Measurements from ENCODE around the gene ATRX. TPM values are rescaled to one million over a fixed set of nuclear protein-coding genes. Genes with fewer than 3 reads are reported as not detected.
"Not testable (repeated sequence)": the region's sequence is repeated elsewhere in the genome, so short reads cannot be mapped to it uniquely, and the experiment has no call there.

ATRX gene
- total RNA-seq, 1 donor from 2014 or later = 170 TPM

- no peaks in the 10 kb centered on the region for H3K4me1 Mint-ChIP-seq
- no peaks in the 10 kb centered on the region for H3K27me3 Mint-ChIP-seq (ENCODE audit: low read depth)
- no peak for DNase-seq (ENCODE audit: low spot score in 2 of 2, unreplicated experiment in 2 of 2)
- peaks cover 24% of the 10 kb centered on the region for H3K36me3 Mint-ChIP-seq
- H3K9me3 Mint-ChIP-seq = peaks cover 43% of the 10 kb centered on the region
- TF ChIP-seq, protein P1, sequence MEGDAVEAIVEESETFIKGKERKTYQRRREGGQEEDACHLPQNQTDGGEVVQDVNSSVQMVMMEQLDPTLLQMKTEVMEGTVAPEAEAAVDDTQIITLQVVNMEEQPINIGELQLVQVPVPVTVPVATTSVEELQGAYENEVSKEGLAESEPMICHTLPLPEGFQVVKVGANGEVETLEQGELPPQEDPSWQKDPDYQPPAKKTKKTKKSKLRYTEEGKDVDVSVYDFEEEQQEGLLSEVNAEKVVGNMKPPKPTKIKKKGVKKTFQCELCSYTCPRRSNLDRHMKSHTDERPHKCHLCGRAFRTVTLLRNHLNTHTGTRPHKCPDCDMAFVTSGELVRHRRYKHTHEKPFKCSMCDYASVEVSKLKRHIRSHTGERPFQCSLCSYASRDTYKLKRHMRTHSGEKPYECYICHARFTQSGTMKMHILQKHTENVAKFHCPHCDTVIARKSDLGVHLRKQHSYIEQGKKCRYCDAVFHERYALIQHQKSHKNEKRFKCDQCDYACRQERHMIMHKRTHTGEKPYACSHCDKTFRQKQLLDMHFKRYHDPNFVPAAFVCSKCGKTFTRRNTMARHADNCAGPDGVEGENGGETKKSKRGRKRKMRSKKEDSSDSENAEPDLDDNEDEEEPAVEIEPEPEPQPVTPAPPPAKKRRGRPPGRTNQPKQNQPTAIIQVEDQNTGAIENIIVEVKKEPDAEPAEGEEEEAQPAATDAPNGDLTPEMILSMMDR (IDR thresholded peaks at IDR 0.05; ENCODE audit: unreplicated experiment) = no peak
- no peak overlapping the region for H3K27ac Mint-ChIP-seq
- no peak overlapping the region for H3K4me3 Mint-ChIP-seq
Observed at GRCh38 chrX:77622233-77622632, 163.8 kb downstream of the ATRX start.

- not testable (repeated sequence) for H3K27me3 Mint-ChIP-seq (ENCODE audit: low read depth)
Observed at GRCh38 chrX:77621453-77621852, 164.6 kb downstream of the ATRX start.

DNA sequence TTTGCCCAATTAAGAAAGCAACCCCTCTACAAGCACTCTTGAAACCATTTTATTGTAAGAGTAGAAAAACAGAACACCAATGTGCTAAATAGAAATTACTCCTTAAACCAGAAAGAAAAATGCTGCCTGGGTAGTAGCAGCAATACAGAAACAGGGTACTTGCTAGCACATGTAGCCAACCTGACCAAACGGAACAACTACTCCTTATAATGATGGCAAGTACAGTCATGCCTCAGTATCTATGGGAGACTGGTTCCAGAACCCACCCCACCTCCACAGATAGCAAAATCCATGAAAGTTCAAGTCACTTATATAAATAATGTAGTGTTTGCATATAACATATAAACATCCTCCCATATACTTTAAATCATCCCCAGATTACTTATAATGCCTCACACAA lies 168.8 kb downstream of the ATRX start:
- Mint-ChIP-seq H3K4me3 (no peak overlapping the region), H3K9me3 (peaks cover 32% of the 10 kb centered on the region)

More at GRCh38 chrX:77621453-77621852, 164.6 kb downstream of the ATRX start:
- H3K4me3 Mint-ChIP-seq; H3K27ac Mint-ChIP-seq; DNase-seq (ENCODE audit: low spot score in 2 of 2, unreplicated experiment in 2 of 2); H3K4me1 Mint-ChIP-seq: not testable (repeated sequence)
- peaks cover 41% of the 10 kb centered on the region for H3K9me3 Mint-ChIP-seq
- H3K36me3 Mint-ChIP-seq = peaks cover 23% of the 10 kb centered on the region

GRCh38 chrX:77603635-77604336 lies 182.2 kb downstream of the ATRX start:
- Mint-ChIP-seq H3K27me3 (ENCODE audit: low read depth) (no peaks in the 10 kb centered on the region), H3K9me3 (peaks cover 36% of the 10 kb centered on the region), H3K27ac (no peak overlapping the region), H3K4me3 (no peak overlapping the region), H3K36me3 (peaks cover 42% of the 10 kb centered on the region), H3K4me1 (no peaks in the 10 kb centered on the region)
- no peak for DNase-seq (ENCODE audit: low spot score in 2 of 2, unreplicated experiment in 2 of 2)
- TF ChIP-seq, protein P1 (IDR thresholded peaks at IDR 0.05; ENCODE audit: unreplicated experiment) = no peak

More for the DNA sequence above, 168.8 kb downstream of the ATRX start:
- no peak for DNase-seq (ENCODE audit: low spot score in 2 of 2, unreplicated experiment in 2 of 2)
- Mint-ChIP-seq H3K4me1 (no peaks in the 10 kb centered on the region), H3K27ac (peak overlapping the region; percentile 26), H3K36me3 (peaks cover 14% of the 10 kb centered on the region), H3K27me3 (ENCODE audit: low read depth) (no peaks in the 10 kb centered on the region)
- TF ChIP-seq, protein P1 (IDR thresholded peaks at IDR 0.05; ENCODE audit: unreplicated experiment) = no peak

GRCh38 chrX:77597511-77597910 lies 188.5 kb downstream of the ATRX start:
- Mint-ChIP-seq H3K27ac (peak overlapping the region; percentile 59), H3K9me3 (peaks cover 29% of the 10 kb centered on the region), H3K4me3 (no peak overlapping the region), H3K27me3 (ENCODE audit: low read depth) (no peaks in the 10 kb centered on the region), H3K36me3 (peaks cover 25% of the 10 kb centered on the region), H3K4me1 (no peaks in the 10 kb centered on the region)
- no peak for DNase-seq (ENCODE audit: low spot score in 2 of 2, unreplicated experiment in 2 of 2)
- TF ChIP-seq, protein P1 (IDR thresholded peaks at IDR 0.05; ENCODE audit: unreplicated experiment) = no peak

DNA sequence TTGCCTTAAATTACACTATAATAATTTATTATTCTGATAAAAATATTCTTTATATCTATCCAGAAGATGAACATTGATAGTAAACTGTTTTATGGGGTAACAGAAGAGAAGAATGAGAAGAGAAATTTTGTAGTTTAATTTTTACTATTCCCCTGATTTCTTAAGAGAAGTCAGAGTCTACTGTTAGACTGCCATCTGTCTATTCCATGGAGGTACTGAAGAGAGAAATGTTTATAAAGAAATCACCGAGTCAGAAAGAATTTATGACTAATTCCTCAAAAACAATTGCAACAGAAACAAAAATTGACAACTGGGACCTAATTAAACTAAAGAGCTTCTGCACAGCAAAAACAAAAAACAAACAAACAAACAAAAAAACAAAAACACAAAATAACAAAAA lies 188.9 kb downstream of the ATRX start:
- Mint-ChIP-seq H3K27ac (peak overlapping the region; percentile 59), H3K36me3 (peaks cover 25% of the 10 kb centered on the region), H3K9me3 (peaks cover 29% of the 10 kb centered on the region), H3K4me1 (no peaks in the 10 kb centered on the region), H3K27me3 (ENCODE audit: low read depth) (no peaks in the 10 kb centered on the region), H3K4me3 (no peak overlapping the region)
- TF ChIP-seq, protein P1 (IDR thresholded peaks at IDR 0.05; ENCODE audit: unreplicated experiment) = no peak
- no peak for DNase-seq (ENCODE audit: low spot score in 2 of 2, unreplicated experiment in 2 of 2)
